GM12878 (cell line): Measurements from ENCODE around the gene ARHGEF6. TPM values are rescaled to one million over a fixed set of nuclear protein-coding genes. Genes with fewer than 3 reads are reported as not detected.

Source experiments
- ATAC-seq: fragments of 200-7000 bp; cut with Tn5 transposase; 3 replicates; pipeline ENCODE4 v1.9.1; 2020; ENCODE audit warnings: mild to moderate bottlenecking, moderate library complexity
- BruUV-seq: library from RNA; stranded (reverse); fragments of 400-500 nt; replicated peaks from 2 replicates; lab custom pipeline; 2021; lab: Mats Ljungman, UMichigan
- CTCF ChIA-PET: fragments of 300-600 bp; sonication (Branson Sonifier 250); formaldehyde crosslinking; extraction: SDS; loops from one replicate; lab custom pipeline; 2021; ENCODE audit warnings: inconsistent platforms; lab: Yijun Ruan, JAX
- POLR2A ChIA-PET: fragments of 350-600 bp; formaldehyde crosslinking; extraction: SDS; loops from one replicate; lab custom pipeline; 2021; ENCODE audit warnings: inconsistent platforms; lab: Charles Lee
- RAD21 ChIA-PET: fragments of 300-600 bp; sonication (Branson Sonifier 250); formaldehyde crosslinking; loops from one replicate; lab custom pipeline; 2023; ENCODE audit warnings: antibody characterized with exemption; ENCODE audit not compliant: unreplicated experiment; lab: Charles Lee
- SMC1A ChIA-PET: fragments of 300-600 bp; sonication (Branson Sonifier 250); formaldehyde crosslinking; loops from one replicate; lab custom pipeline; 2023; ENCODE audit not compliant: unreplicated experiment, uncharacterized antibody; lab: Charles Lee
- DNase-seq: peaks from one replicate; pipeline ENCODE4 v3.0.0-alpha.2; 2011; ENCODE audit warnings: low read depth, low spot score
- FAIRE-seq: peaks from 3 replicates; lab custom pipeline; 2011; peaks lifted over from hg19 to GRCh38; lab: Jason Lieb, UNC
- H2AFZ ChIP-seq: 2 replicates; pipeline ENCODE4 v1.6.0; 2011; ENCODE audit warnings: low read depth, low read length, control low read depth; ENCODE audit not compliant: control insufficient read depth
- H3K27ac ChIP-seq: 2 replicates; pipeline ENCODE4 v1.5.1; 2011; ENCODE audit warnings: control low read depth; ENCODE audit not compliant: control insufficient read depth, insufficient read depth
- H3K27me3 ChIP-seq, 2 experiments: replicated peaks in 1 of 2; 2 replicates each; pipeline versions ENCODE4 v1.6.0 to v1.6.1; 2011; ENCODE audit warnings: low read length in 1 of 2; ENCODE audit not compliant: control insufficient read depth in 2 of 2, insufficient read depth in 2 of 2
- H3K36me3 ChIP-seq, 2 experiments: 2 replicates each; pipeline ENCODE4 v1.5.1; 2011; ENCODE audit warnings: low read length in 1 of 2; ENCODE audit not compliant: control insufficient read depth in 2 of 2, insufficient read depth in 2 of 2
- H3K4me1 ChIP-seq: 2 replicates; pipeline ENCODE4 v1.6.1; 2011; ENCODE audit warnings: mild to moderate bottlenecking, low read length, moderate library complexity, mixed read lengths; ENCODE audit not compliant: control insufficient read depth, insufficient read depth
- H3K4me2 ChIP-seq: 2 replicates; pipeline ENCODE4 v1.6.0; 2011; ENCODE audit warnings: control low read depth; ENCODE audit not compliant: control insufficient read depth, insufficient read depth
- H3K4me3 ChIP-seq: fragments of 200-600 bp; sonication (generic); 2 replicates; pipeline ENCODE4 v1.5.1; 2016
- H3K79me2 ChIP-seq: 2 replicates; pipeline ENCODE4 v1.6.0; 2011; ENCODE audit warnings: low read length; ENCODE audit not compliant: control insufficient read depth, insufficient read depth
- H3K9ac ChIP-seq: 2 replicates; pipeline ENCODE4 v1.8.0; 2011; ENCODE audit warnings: low read length, control low read depth, mixed read lengths; ENCODE audit not compliant: control insufficient read depth, insufficient read depth
- H3K9me3 ChIP-seq: replicated peaks from 3 replicates; pipeline ENCODE4 v1.5.1; 2011; ENCODE audit warnings: mild to moderate bottlenecking, low read length; ENCODE audit not compliant: control insufficient read depth, insufficient read depth
- H4K20me1 ChIP-seq: 2 replicates; pipeline ENCODE4 v1.6.0; 2011; ENCODE audit not compliant: control insufficient read depth, insufficient read depth
- BMI1 ChIP-seq: fragments of 450-650 bp; IDR thresholded peaks from 2 replicates; pipeline ENCODE4 v1.6.1; 2016; ENCODE audit warnings: mild to moderate bottlenecking, moderate library complexity, borderline replicate concordance
- CHD4 ChIP-seq: fragments of 200-600 bp; sonication (generic); IDR thresholded peaks from 2 replicates; pipeline ENCODE4 v1.6.1; 2016; ENCODE audit warnings: mild to moderate bottlenecking
- POU2F2 ChIP-seq: IDR thresholded peaks from 3 replicates; pipeline ENCODE4 v1.6.1; 2011; ENCODE audit warnings: low read depth, mild to moderate bottlenecking, low read length, borderline replicate concordance
- RUNX3 ChIP-seq: IDR thresholded peaks from 2 replicates; pipeline ENCODE4 v1.6.1; 2012; ENCODE audit warnings: low read length, inconsistent platforms
- STAT3 ChIP-seq: IDR thresholded peaks from 2 replicates; pipeline ENCODE4 v1.6.1; 2011; ENCODE audit warnings: low read depth, low read length, improper control_type of control experiment
- WGBS: methylation state at CpG from one replicate; pipeline ENCODE4 v1.1.6; 2016; ENCODE audit warnings: low lambda C conversion rate; ENCODE audit not compliant: insufficient replicate concordance, insufficient coverage; ENCODE audit errors: missing lambda C conversion rate; 5-methylcytosine and 5-hydroxymethylcytosine counted together
- in situ Hi-C: fragments of 300-500 bp; cut with MboI; formaldehyde crosslinking; loops from 9 replicates; pipeline ENCODE4 v1.14.3; 2018; ENCODE audit warnings: mixed read lengths
- intact Hi-C: fragments of 100-400 bp; cut with micrococcal nuclease; formaldehyde crosslinking; loops from one replicate; pipeline ENCODE4 v1.14.2; 2022; ENCODE audit not compliant: unreplicated experiment
- polyA plus RNA-seq, 11 experiments: library from polyadenylated mRNA; depleted of rRNA in 4 of 11; unstranded in 6 of 11; stranded (reverse) in 5 of 11; fragments of >200 nt; fragmentation: Nextera tagmentation in 4 of 11; fragmentation: Illumina TruSeq in 1 of 11; extraction: Ambion mirVana in 4 of 11; extraction: Trizol in 1 of 11; gene quantifications; 1 replicate in 1 of 11; 2 replicates in 10 of 11; pipeline versions ENCODE4 v1.2.1 to v1.2.3, GENCODE V29; 2011 to 2016; ENCODE audit warnings: inconsistent platforms in 2 of 11, missing spikeins in 2 of 11, low read depth in 1 of 11
- total RNA-seq, 4 experiments: library from RNA; depleted of rRNA in 3 of 4; stranded (reverse); fragments of >200 nt in 3 of 4; fragmentation: Illumina TruSeq in 1 of 4; extraction: Trizol in 1 of 4; gene quantifications; 2 replicates each; pipeline versions ENCODE4 v1.2.1 to v1.2.3, GENCODE V29; 2013 to 2021
- TF ChIP-seq, protein P1 (sequence below): fragments of 450-650 bp; IDR thresholded peaks from 2 replicates; pipeline ENCODE4 v1.6.1; 2017; ENCODE audit warnings: mild to moderate bottlenecking

ARHGEF6 gene
- total and polyA plus RNA-seq, 10 of the 15 experiments (the other 5 are each of a cell fraction or from before 2014, with no cell fraction given): 5.4 to 29.7 (median 18.0) TPM

DNA sequence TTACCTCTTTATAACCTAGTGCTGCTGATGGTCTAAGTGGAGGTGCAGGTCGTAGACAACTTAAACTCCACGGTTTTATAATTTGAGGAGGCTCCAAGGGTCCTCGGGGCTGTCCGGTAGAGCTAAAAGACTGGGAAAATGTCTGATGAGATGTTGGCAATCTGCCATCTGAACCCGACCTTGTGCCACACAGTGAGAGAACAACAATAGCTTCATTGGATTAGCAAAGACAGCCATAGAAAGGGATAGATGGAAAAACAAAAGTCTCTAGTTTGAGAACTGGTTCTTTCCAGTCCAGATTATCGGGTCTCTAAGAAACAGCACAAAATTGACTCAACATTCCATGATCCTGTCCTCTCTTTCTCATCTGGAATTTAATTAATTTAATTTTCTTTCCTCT is 101.2 kb downstream of the ARHGEF6 start:
- ChIA-PET POLR2A (no interaction called here), RAD21 (interaction anchor here (1.0 to 1.2 kb wide), 2 partner anchors 15 to 44 kb away, joined by 3 read pairs; no protein-coding TSS in a partner anchor)
- FAIRE-seq (no peak), DNase-seq (no peak)
- Histone ChIP-seq H3K4me1 (peaks cover 6% of the 10 kb centered on the region), H3K4me2 (no peak overlapping the region), H3K9me3 (no peaks in the 10 kb centered on the region), H3K27me3 (no peaks in the 10 kb centered on the region), H3K36me3 (no peaks in the 10 kb centered on the region)
- intact Hi-C loops: no loop called here
- in situ Hi-C loops: no loop called here
- WGBS: 45% methylated on average over 6 of the region's 6 CpGs
- TF ChIP-seq, protein P1, sequence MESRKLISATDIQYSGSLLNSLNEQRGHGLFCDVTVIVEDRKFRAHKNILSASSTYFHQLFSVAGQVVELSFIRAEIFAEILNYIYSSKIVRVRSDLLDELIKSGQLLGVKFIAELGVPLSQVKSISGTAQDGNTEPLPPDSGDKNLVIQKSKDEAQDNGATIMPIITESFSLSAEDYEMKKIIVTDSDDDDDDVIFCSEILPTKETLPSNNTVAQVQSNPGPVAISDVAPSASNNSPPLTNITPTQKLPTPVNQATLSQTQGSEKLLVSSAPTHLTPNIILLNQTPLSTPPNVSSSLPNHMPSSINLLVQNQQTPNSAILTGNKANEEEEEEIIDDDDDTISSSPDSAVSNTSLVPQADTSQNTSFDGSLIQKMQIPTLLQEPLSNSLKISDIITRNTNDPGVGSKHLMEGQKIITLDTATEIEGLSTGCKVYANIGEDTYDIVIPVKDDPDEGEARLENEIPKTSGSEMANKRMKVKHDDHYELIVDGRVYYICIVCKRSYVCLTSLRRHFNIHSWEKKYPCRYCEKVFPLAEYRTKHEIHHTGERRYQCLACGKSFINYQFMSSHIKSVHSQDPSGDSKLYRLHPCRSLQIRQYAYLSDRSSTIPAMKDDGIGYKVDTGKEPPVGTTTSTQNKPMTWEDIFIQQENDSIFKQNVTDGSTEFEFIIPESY: no peak
- TF ChIP-seq CHD4 (no peak), POU2F2 (no peak), RUNX3 (no peak), BMI1 (no peak), STAT3 (no peak)
- TF ChIP-seq, all 136 proteins: peak for 0
- SMC1A ChIA-PET: interaction anchor here (0.5 to 1.7 kb wide), 2 partner anchors 14 to 1108 kb away, joined by 3 to 5 read pairs; no protein-coding TSS in a partner anchor
- no peak overlapping the region for H2AFZ ChIP-seq
- no peak overlapping the region for H3K9ac ChIP-seq
- H3K27ac ChIP-seq: no peak overlapping the region
- ATAC-seq: no peak
- H3K4me3 ChIP-seq: no peak overlapping the region
- no peaks in the 10 kb centered on the region for H4K20me1 ChIP-seq
- no peaks in the 10 kb centered on the region for H3K79me2 ChIP-seq
- no TSS peak for BruUV-seq
- CTCF ChIA-PET: interaction anchor here (1.1 kb wide), 1 partner anchor 15 kb away, joined by 3 read pairs; no protein-coding TSS in a partner anchor
